RPMI8226 (cell line): ENCODE results near the gene LSM12.

Experiments
- DNase-seq: peaks from one replicate; pipeline ENCODE4 v3.0.0-alpha.2; 2015

The LSM12 gene

DNA sequence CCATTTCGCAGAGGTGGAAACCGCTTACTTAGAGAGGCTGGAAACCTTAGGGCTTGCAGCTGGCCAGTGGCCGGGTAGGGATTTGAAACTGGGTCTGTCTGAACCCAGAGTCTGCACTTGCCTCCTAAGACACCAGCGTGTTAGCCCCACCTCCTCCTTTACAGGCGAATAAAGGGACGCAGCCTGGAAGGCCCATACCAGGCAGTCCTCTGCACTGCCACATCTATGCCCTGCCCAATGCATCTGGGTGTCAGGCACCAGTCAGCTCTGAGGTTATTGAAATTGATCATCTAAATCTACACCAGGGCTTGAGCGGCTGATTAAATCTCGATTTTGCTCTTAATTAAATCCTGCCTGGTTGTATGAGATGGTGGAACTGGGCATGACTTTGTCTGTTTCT, 82.0 kb downstream of the LSM12 start:
- DNase-seq = no peak
